Measurements from ENCODE around the gene CADM4.

DNA sequence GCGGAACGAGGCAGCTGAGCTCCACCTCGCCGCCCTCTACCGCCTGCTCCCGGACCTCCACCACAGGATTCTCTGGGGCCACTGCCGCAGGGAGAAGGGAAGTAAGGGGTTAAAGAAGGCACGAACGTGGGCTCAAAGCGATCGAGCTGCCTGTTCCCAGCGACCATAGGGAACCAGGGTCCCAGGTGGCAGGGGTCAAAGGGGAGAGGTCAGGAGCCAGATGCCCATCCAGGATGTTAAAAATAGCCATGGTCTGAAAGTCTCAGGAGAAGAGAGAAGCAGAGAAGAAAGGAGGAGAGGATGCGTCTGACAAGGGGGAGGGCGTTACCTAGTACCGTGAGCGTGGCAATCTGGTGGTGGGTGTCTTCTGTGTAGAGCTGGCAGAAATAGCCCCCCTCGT lies 12.8 kb downstream of the CADM4 start:
- no peak for TF ChIP-seq EZH2phosphoT487 (IDR thresholded peaks at IDR 0.05; ENCODE audit: low read depth, severe bottlenecking, unreplicated experiment)
- TF ChIP-seq, protein P1, sequence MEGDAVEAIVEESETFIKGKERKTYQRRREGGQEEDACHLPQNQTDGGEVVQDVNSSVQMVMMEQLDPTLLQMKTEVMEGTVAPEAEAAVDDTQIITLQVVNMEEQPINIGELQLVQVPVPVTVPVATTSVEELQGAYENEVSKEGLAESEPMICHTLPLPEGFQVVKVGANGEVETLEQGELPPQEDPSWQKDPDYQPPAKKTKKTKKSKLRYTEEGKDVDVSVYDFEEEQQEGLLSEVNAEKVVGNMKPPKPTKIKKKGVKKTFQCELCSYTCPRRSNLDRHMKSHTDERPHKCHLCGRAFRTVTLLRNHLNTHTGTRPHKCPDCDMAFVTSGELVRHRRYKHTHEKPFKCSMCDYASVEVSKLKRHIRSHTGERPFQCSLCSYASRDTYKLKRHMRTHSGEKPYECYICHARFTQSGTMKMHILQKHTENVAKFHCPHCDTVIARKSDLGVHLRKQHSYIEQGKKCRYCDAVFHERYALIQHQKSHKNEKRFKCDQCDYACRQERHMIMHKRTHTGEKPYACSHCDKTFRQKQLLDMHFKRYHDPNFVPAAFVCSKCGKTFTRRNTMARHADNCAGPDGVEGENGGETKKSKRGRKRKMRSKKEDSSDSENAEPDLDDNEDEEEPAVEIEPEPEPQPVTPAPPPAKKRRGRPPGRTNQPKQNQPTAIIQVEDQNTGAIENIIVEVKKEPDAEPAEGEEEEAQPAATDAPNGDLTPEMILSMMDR (IDR thresholded peaks at IDR 0.05; ENCODE audit: poor library complexity) = no peak
